COLO668 (cell line): ENCODE results near the gene EXOC4.
"Not testable (repeated sequence)": the region's sequence is repeated elsewhere in the genome, so short reads cannot be mapped to it uniquely, and the experiment has no call there.

Experiments
- DNase-seq: peaks from one replicate; lab custom pipeline; 2025; ENCODE audit not compliant: unreplicated experiment; lab: John Stamatoyannopoulos, UW

EXOC4 gene

DNA sequence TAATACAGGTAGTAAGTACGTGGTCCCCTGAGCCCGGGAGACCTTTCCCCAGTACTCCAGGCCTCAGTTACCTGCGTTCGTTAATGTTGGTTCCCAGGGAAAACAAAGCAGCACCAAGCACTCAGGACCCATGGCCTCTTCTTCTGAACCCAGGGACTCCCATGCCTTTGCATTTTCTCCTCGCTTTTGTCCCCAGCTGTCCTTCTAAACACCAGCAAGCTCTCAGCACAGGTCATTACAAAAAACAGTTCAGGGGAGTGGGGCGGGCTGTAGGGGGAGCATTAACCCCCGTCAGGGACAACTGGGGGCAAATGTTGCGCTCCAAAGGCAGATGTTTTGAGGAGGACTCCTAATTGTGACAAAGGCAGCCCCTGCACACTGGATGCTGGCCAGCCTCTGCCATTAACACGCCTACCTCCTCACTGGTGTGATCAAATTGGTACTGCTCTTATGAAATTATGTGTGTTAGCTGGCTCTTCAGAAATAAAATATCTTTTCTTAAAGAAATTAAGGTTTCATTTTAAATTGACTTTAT lies 793.8 kb downstream of the EXOC4 start:
- DNase-seq: no peak

DNA sequence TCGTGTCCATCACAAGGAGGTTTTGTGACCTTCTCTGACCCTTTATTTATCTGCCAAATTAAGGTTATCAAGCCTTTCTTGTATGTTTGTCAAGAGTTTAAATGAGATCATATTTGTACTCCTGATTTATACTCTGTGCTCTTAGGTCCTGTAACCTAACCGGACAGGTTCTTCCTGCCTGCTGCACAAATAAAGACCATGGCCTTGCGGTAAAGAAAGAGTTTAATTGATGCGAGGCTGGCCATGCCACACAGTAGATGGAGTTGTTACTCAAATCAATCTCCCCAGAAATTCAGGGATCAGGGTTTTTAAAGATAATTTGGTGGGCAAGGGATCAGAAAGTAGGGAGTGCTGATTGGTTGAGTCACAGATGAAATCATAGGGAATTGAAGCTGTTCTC lies 794.8 kb downstream of the EXOC4 start:
- no peak for DNase-seq

DNA sequence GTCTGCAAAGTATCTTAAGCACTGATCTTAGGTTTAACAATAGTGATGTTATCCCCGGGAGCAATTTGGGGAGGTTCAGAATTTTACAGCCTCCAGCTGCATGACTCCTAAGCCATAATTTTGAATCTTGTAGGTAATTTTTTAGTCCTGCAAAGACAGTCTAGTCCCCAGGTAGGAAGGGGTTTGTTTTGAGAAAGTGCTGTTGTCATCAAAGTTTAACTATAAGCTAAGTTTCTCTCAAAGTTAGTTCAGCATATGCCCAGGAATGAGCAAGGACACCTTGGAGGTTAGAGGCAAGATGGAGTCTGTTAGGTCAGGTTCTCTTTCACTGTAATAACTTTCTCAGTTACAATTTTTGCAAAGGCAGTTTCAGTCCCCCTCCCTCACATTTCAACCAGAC lies 795.3 kb downstream of the EXOC4 start:
- no peak for DNase-seq

DNA sequence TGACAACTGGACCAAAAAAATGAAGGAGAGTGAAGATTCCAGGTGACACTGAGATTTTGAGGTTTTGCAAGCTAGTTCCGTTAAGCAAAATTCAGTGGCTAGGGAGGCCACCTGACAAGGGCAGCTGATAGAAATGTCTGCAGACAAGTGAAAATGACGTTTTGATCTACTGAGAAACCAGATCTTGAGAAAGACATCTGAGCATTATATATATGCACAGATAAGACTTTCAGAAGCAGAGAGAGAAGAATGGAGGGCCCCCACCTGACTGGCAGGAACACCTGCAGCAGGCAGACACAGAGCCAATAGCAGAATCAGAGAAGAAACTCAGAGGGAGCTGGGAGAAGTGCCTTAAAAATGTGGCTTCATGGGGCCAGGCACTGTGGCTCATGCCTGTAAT lies 798.1 kb downstream of the EXOC4 start:
- DNase-seq: no peak

DNA sequence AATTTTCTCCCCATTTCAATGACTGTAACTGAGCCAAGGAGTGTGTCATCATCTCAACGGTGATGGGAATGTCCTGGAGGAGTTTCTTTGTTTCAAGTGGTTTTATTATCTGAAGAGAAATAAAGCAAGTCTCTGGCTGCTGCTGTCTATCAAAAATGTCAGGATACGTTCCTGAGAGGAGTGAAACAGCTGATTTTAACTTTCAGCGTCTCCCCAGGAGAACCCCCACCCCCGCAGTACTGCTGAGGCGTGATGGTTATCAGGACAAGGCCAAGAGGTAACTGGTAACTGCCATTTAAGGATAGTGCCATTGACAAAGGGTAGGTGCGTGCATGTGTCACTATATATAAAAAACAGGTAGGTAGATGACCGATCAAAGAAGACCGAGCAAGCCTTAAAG lies 803.9 kb downstream of the EXOC4 start:
- DNase-seq: no peak

DNA sequence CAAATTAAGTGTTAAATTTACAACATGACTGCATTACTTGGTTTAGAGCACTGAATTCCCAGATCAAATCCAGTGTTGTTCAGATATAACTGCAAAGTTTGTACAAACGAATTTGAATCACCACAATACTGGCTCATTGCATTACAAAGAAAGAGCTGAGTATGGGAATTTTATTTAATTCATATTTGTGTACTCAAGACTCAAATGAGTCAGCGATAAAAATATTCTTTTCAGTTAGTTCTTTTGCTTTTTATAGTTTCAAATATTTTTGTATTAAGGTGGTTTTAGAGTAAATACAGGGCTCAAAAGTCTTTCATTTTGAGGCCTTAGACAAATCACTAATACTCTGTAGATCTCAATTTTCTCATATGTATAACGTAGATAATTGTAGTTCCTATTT lies 805.6 kb downstream of the EXOC4 start:
- DNase-seq: no peak

DNA sequence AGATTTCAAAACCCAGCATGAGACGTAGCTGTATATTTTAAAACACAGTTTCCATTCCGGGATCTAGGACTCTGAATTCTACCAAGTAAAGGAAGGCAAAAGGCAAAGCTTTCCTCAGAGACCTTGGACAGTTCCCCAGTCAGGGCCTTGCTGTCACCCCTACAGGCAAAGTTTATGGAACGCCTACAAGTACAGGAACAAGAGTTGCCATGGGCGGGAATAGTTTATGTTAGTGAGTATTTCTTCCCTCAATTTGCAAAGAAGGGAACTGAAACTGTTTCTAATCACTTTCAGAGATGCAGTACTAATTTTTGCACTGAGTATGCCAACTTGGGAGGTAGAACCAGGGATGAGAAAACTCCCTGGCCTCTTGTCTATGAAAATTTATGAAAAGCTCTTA lies 806.1 kb downstream of the EXOC4 start:
- no peak for DNase-seq

DNA sequence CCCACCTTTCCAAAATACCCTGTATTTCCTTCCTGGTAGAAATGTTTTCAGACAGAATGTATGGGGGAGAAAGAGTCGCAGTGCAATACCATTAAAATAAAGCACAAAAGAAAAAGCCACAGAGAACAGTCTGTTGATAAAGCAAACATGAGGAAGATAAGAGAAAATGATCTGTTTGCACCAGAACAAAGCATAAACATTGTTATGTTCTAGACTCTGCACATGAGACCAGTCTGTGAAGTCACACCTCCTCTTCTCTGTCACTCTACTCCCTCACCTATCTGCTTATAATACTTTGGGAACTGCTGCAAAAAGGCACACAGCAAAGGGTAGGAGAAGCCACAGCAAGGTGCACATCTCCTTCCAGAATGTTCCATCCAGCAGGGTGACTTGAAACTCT lies 807.0 kb downstream of the EXOC4 start:
- no peak for DNase-seq

DNA sequence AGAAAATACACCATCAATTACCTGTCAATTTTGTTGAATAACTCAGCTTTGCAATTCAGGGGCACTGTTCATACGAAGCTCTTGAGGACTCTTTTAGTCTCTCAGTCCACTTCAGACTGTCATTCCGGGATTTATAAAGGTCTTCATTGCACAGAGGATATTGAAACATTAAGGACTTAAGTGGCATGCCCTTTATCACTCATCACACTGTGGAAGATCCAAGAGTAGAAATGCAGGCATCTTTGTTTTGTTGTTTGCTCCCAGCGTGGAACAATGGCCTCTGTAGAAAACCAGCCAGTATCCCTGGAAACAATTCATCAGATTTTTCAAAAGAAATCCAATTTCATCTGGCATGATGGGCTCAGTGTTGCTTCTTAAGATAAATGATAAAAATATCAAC lies 808.0 kb downstream of the EXOC4 start:
- DNase-seq: no peak

DNA sequence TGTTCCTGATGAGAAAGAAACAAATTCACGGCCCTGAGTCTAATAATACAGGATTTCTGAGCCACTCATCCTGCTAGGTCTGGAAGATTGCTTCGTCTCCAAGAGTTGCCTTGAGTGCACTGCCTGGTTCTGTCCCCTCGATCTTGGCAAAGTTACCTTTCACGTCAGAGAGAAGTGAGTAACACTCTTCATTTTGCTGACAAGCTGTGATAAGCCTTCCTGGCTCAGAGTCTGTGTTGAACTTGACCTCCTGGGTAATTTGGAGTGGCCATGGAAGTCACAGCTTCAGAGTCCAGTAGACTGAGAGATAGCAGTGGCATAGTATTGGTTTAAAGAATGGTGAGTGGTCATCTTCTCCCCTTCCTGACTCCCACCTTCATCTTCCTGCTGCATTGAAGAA lies 809.6 kb downstream of the EXOC4 start:
- DNase-seq: no peak

DNA sequence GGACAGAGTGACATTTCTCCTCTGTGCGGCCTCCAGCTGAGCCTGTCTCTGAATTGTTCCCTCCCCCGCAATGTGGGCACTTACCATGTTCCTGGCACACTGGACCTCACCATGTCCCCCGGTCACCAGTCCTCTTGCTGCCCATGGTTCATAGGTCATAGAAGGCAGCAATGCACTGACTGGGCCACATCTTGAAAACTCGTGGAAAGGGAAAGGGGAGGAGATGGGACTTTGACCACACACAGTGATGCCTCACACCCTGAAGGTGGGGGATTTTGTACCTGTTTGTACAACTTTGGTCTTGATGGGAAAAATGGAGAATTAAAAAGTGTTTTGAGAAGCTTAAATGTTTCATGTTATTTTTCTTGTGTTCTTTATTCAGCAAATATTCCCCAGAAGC lies 812.5 kb downstream of the EXOC4 start:
- no peak for DNase-seq

DNA sequence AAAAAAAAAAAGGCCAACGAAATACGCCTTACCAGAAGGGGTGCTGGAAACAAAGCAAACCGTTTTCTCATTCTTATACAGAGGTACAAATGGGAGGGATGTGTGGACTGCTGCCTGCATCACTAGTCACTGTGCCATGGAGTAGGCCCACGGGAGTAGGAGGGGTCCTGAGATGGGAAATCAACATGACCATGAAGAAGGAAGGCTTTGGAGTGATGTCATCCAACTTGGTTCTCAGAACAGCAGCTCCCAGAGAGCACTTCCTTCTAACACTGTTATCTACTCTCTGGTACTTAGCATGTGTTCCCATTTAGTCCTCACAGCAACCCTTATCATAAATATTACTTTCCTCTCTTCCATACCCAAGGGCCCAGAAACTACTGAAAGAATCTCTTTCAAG lies 814.3 kb downstream of the EXOC4 start:
- no peak for DNase-seq

DNA sequence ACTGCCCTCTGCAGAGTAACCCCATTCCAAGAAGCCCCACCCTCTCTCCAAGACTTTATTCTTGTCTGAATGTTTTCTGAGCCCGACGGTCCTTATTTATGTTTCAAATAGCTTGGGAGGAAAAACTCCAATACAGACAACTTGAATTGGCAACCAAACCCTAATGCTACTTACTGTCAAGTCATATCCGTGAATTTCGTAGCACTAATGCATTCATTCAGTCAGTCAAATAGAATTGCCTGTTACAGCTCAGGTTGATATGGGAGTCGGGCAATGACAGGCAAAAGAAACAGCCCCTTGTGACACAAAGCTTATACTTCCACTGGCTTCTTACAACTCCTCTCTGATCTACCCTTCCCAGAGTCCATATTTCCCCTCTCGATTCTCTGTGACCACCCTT lies 815.8 kb downstream of the EXOC4 start:
- no peak for DNase-seq

DNA sequence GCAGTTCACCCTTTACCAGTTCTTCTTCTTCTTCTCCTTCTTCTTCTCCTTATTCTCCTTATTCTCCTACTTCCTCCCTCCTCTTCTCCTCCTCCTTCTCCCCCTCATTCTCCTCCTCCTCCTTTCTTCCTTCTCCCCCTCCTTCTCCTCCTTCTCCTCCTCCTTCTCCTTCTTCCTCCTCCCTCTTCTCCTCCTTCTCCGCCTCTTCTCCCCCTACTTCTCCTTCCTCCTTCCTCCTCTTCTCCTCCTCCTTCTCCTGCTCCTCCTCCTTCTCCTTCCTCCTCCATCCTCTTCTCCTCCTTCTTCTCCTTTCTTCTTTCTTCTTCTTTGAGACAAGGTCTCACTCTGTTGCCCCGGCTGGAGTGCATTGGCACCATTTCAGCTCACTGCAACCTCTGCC lies 816.3 kb downstream of the EXOC4 start:
- no peak for DNase-seq

DNA sequence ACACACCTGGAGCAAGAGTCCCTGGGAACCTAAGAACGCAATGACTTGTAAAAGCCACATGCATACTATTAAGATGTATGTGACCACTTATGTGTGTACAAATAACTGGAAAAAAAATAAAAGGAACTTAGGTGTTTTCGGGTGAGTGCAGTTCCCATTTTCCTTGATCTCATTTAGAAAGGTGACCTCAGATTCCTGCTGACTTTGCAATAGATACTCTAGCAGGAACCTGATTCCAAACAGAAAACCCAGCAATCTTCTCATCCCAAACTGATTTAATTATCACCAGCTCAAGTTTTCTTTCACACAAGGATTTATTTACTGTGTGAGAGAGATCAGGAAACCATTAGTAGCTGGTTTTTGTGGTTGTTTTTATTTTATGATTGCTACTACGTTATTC lies 817.8 kb downstream of the EXOC4 start:
- no peak for DNase-seq

DNA sequence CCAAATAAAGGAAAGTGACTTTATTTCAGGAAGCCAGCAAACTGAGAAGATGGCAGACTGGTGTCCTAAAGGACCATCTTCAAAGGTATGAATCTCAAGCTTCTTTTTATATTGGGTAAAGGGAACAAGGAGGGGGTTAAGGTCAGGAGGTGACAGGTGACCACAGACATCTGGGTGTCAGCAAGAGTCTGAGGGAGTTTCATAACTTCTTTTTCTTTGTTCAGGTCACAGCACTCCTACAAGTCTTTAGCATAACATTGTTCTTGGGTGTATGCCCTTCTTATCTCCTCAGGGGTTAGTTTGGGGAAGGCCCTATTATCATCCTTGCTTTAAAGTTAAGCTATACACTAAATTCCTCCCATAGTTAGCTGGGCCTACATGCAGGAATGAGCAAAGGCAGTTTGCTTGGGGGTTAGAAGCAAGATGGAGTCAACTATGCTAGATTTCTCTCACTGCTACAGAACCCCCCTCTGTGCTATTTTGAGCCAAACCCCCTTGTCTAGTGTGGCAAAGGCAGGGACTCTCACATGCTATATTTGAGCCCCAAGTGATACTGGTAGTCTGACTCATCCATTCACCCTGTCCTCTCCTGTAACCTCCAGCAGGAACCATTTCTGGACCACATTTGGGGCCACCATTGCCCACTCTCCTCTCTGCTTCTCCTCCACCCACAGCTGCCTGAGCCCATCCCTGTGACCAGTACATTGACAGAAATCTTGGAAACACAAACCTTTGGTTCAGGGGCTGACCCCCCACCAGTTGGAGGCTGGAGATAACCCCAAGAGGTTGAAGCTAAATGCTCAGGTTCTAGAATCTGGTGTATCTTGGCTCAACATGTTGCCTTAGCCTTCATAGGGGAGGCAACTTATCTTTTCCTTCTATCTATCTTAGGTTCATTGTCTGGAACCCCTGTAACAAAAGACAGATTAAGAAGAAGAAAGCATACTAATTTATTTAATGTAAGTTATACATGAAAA lies 818.8 kb downstream of the EXOC4 start:
- no peak for DNase-seq

DNA sequence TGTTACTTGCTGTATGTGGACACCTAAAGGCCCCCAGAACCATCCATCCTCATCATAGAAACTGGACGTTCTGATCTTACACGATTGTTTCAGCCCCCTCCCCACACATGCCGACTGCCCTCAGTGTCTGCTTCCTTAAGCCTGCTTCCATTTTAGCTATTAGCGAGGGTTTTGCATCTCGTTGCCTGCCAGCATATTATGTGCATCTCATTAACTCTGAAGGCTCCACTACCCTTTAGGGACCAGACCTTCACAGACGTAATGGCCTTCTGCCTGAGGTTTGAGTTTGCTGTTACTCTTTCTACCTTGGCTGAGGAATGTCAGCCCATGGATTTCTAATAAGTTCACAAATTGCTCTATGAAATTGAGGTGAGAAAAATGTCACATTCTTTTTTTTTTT lies 820.4 kb downstream of the EXOC4 start:
- no peak for DNase-seq

DNA sequence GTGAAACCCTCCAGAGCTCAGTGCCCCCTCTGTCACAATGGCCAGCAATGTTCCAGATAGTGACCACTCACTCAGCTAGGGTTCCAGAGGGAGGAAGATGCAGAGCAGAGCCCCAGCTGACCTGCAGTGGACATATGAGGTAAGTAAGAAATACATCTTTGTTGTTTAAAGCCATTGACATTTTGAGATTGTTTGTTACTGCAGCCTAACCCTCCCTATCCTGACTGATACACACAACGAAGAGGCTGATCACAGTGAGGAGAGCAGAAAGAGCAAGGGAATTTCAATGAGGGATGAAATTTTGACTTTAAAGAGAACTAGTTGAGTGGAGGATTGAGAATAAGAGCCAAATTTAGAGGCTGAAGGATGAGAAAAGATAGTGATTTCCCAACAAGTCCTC lies 822.9 kb downstream of the EXOC4 start:
- no peak for DNase-seq

DNA sequence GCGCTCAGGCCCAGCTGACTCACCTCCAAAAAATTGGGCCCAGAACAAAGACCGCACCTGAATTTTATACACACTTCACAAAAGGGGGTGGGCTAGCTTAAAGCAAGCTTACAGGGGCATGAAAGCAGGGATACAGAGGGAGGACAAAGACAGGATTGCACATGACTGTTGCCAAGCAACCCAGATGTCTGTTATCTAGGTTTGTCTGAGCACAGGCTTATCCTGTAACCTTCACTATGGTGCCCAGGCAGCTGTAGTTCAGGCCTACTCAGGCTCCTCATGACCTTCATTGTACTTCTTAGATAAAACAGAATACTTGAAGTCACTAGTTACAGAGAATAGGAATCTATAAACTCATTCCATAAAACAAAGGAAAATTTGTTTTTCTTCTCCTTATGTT lies 824.7 kb downstream of the EXOC4 start:
- not testable (repeated sequence) for DNase-seq

DNA sequence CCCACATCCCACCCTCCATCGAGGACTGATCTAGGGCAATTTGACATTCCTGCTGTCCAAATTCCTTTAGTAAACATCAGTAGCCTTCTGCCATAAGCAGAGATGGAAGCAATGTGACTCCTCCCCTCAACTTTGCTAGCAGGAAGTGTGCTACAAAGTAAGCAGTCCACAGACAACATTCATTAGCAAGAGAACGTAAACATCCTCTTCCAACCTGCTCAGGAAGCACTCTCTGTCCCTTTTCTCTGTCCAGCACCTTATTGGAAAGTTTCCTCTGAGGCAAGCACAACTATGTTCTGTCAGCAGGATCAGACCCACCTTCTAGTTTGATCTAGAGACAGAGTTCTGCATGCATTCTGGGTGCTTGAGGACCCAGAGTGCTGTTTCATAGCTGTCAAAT lies 826.1 kb downstream of the EXOC4 start:
- no peak for DNase-seq

DNA sequence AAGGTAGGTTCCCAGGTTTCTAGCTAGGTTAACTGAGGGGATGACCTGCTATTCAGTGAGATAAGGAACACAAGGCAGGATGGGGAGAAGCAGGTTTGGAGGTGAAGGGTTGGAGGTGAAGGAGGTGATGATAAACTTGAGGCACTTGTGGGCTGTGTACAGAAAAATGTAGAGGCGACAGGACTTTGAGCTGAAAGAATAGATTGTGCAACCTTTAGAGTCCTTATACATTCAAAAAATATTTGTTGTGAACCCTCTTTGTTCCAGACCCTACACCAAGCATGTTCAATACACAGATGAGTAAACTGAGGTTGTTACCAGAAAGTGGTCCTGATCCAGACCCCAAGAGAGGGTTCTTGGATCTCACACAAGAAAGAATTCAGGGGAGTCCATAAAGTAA lies 828.8 kb downstream of the EXOC4 start:
- no peak for DNase-seq

DNA sequence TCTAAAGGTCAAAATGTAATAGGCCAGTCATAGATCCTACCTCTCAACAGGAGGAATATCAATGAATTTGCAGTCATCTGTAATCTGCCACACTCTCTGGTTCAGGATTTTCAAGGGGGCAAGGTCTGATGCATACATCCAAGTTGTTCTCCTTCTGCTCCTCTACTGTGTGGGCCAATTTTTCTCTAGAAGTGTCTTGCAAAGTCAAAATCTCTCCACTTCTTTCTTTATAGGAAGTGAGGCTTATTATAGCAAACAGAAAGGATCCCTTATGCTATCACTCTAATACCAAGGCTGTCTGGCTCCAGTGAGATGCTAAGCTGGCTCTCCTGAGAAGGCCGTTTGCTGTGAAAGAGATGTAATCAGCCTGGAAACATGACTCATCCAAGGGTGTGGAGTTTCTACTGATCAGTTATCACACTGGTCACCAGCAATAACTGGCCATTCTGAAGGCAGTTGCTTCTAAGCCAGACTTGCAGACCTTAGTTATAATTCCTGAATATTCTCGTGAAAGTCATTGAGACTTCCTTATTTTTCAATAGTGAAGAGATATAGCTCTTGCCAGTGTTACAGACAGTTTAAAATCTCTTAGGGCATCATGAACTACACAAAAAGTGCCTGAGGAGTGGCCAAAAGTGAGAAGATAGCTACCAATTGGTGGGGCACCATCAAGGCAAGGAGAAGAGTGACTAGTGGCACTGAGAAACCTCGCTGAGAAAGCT lies 831.0 kb downstream of the EXOC4 start:
- DNase-seq: no peak
